HPDE6-E6E7 (cell line): ENCODE measurements around the gene CPEB1.
"Not testable (repeated sequence)": the region's sequence is repeated elsewhere in the genome, so short reads cannot be mapped to it uniquely, and the experiment has no call there.

ENCODE experiments used
- DNase-seq: peaks from one replicate; pipeline ENCODE4 v3.0.0; 2011; ENCODE audit warnings: missing footprints; ENCODE audit errors: extremely low spot score

CPEB1 gene

GRCh38 chr15:82513587-82513986 lies 133.6 kb downstream of the CPEB1 start:
- not testable (repeated sequence) for DNase-seq

- not testable (repeated sequence) for DNase-seq
Observed at GRCh38 chr15:82507693-82508092, 139.5 kb downstream of the CPEB1 start.

GRCh38 chr15:82507087-82507486 lies 140.1 kb downstream of the CPEB1 start:
- DNase-seq, result not testable (repeated sequence)

- not testable (repeated sequence) for DNase-seq
Observed at GRCh38 chr15:82505842-82506241, 141.3 kb downstream of the CPEB1 start.

GRCh38 chr15:82504074-82504473 lies 143.1 kb downstream of the CPEB1 start:
- DNase-seq, result not testable (repeated sequence)

GRCh38 chr15:82502700-82503339 lies 144.3 kb downstream of the CPEB1 start:
- DNase-seq, result not testable (repeated sequence)

- DNase-seq, result not testable (repeated sequence)
Observed at GRCh38 chr15:82500772-82501171, 146.4 kb downstream of the CPEB1 start.

GRCh38 chr15:82497978-82498377 lies 149.2 kb downstream of the CPEB1 start:
- not testable (repeated sequence) for DNase-seq
